Neural cell (in vitro differentiated cells): ENCODE data around the gene SAPCD1. TPM values are rescaled to one million over a fixed set of nuclear protein-coding genes. Genes with fewer than 3 reads are reported as not detected.

ENCODE experiments used
- H2AFZ ChIP-seq: fragments of 200-600, 300-800 bp; sonication (generic), shearing (Covaris generic); 2 replicates; pipeline ENCODE4 v1.6.0; 2014; ENCODE audit warnings: low read depth, mild to moderate bottlenecking, antibody characterized with exemption, low read length, moderate library complexity
- H3F3A ChIP-seq: fragments of 200-600 bp; shearing (Covaris generic); 2 replicates; pipeline ENCODE4 v1.6.1; 2016; ENCODE audit warnings: mild to moderate bottlenecking, moderate library complexity, mixed read lengths, antibody characterized with exemption, low read length; ENCODE audit not compliant: insufficient read depth, poor library complexity, severe bottlenecking
- H3K27ac ChIP-seq: fragments of 200-600, 300-800 bp; sonication (generic), shearing (Covaris generic); 2 replicates; pipeline ENCODE4 v1.5.1; 2014; ENCODE audit warnings: mild to moderate bottlenecking, low read length, moderate library complexity
- H3K27me3 ChIP-seq: fragments of 300-800, 200-600 bp; sonication (generic), shearing (Covaris generic); 2 replicates; pipeline ENCODE4 v1.6.0; 2014; ENCODE audit warnings: mild to moderate bottlenecking, low read depth, low read length, moderate library complexity; ENCODE audit not compliant: insufficient read depth
- H3K36me3 ChIP-seq: fragments of 300-800, 200-600 bp; sonication (generic), shearing (Covaris generic); 2 replicates; pipeline ENCODE4 v1.5.1; 2014; ENCODE audit warnings: mild to moderate bottlenecking, antibody characterized with exemption, low read length, moderate library complexity; ENCODE audit not compliant: insufficient read depth
- H3K4me2 ChIP-seq: fragments of 300-800, 200-600 bp; sonication (generic), shearing (Covaris generic); 2 replicates; pipeline ENCODE4 v1.6.0; 2014; ENCODE audit warnings: mild to moderate bottlenecking, low read length
- H3K4me3 ChIP-seq: fragments of 300-800, 200-600 bp; sonication (generic), shearing (Covaris generic); 2 replicates; pipeline ENCODE4 v1.5.1; 2014; ENCODE audit warnings: mild to moderate bottlenecking, low read length, moderate library complexity
- H3K79me2 ChIP-seq: fragments of 200-600 bp; shearing (Covaris generic); replicated peaks from 2 replicates; pipeline ENCODE4 v1.6.0; 2014; ENCODE audit warnings: mild to moderate bottlenecking, low read length, moderate library complexity; ENCODE audit not compliant: insufficient read depth
- H3K9ac ChIP-seq: fragments of 300-800, 200-600 bp; sonication (generic), shearing (Covaris generic); 2 replicates; pipeline ENCODE4 v1.6.1; 2016; ENCODE audit warnings: mild to moderate bottlenecking, low read length, mixed read lengths
- H3K9me2 ChIP-seq: fragments of 200-600 bp; shearing (Covaris generic); 2 replicates; pipeline ENCODE4 v1.6.1; 2016; ENCODE audit warnings: mild to moderate bottlenecking, low read length, mixed read lengths; ENCODE audit not compliant: insufficient read depth
- H3K9me3 ChIP-seq: fragments of 200-600, 300-800 bp; sonication (generic), shearing (Covaris generic); 2 replicates; pipeline ENCODE4 v1.6.1; 2016; ENCODE audit warnings: mild to moderate bottlenecking, mixed run types, low read length, moderate library complexity, mixed read lengths
- H4K20me1 ChIP-seq: fragments of 200-600 bp; shearing (Covaris generic); 2 replicates; pipeline ENCODE4 v1.6.1; 2016; ENCODE audit warnings: mild to moderate bottlenecking, mixed run types; ENCODE audit not compliant: insufficient read depth
- CTCF ChIP-seq: fragments of 450-650 bp; IDR thresholded peaks from 2 replicates; pipeline ENCODE4 v1.5.1; 2014; ENCODE audit warnings: antibody characterized with exemption, mild to moderate bottlenecking, moderate library complexity; ENCODE audit not compliant: poor library complexity, severe bottlenecking
- EP300 ChIP-seq: fragments of 450-650 bp; conservative IDR thresholded peaks from 2 replicates; pipeline ENCODE4 v1.6.1; 2014; ENCODE audit warnings: antibody characterized with exemption, mild to moderate bottlenecking, moderate library complexity; ENCODE audit not compliant: poor library complexity, severe bottlenecking
- EZH2 ChIP-seq: fragments of 200-600, 300-800 bp; shearing (Covaris generic), sonication (generic); IDR thresholded peaks from 2 replicates; pipeline ENCODE4 v1.6.1; 2014; ENCODE audit warnings: antibody characterized with exemption, low read length, borderline replicate concordance, mild to moderate bottlenecking; ENCODE audit not compliant: insufficient read depth, poor library complexity, severe bottlenecking
- MXI1 ChIP-seq: fragments of 450-650 bp; conservative IDR thresholded peaks from 2 replicates; pipeline ENCODE4 v1.6.1; 2014; ENCODE audit warnings: antibody characterized with exemption, mild to moderate bottlenecking; ENCODE audit not compliant: poor library complexity, severe bottlenecking
- POLR2AphosphoS5 ChIP-seq: IDR thresholded peaks from 2 replicates; pipeline ENCODE4 v1.6.1; 2012
- RAD21 ChIP-seq: fragments of 450-650 bp; conservative IDR thresholded peaks from 2 replicates; pipeline ENCODE4 v1.6.1; 2014; ENCODE audit warnings: antibody characterized with exemption, mild to moderate bottlenecking, moderate library complexity
- REST ChIP-seq: IDR thresholded peaks from 2 replicates; pipeline ENCODE4 v1.6.1; 2012; ENCODE audit warnings: borderline replicate concordance
- SMC3 ChIP-seq: fragments of 450-650 bp; conservative IDR thresholded peaks from 2 replicates; pipeline ENCODE4 v1.6.1; 2014; ENCODE audit warnings: antibody characterized with exemption, mild to moderate bottlenecking, moderate library complexity; ENCODE audit not compliant: poor library complexity
- TAF1 ChIP-seq: IDR thresholded peaks from 2 replicates; pipeline ENCODE4 v1.6.1; 2012; ENCODE audit warnings: low read depth
- polyA plus RNA-seq: library from polyadenylated mRNA; depleted of rRNA; stranded (reverse); fragments of >200 nt; gene quantifications from 2 replicates; pipeline ENCODE4 v1.2.3, GENCODE V29; 2014

Gene SAPCD1
- polyA plus RNA-seq, 1 donor from 2014 or later = not detected

DNA sequence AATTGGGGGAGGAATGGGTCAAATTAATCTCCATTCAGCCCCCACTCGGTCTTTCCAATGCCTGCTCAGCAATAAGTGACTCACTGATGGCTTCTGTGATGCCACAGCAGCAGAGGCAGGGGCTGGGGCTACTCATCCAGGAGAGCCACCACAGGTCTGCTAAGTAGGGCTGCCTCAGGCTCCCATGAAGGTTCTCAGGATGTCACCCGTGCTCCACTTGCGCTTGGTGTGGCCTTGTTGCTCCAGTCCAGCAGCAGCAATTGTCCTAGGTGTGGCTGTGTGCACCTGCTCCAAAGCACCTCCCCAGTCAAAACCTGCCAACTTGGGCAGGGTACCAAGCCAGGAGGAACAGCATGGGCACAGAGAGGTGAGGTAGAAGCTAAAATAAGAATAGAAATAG, 40.3 kb upstream of the SAPCD1 start (continued):
- no peak for TF ChIP-seq EP300

DNA sequence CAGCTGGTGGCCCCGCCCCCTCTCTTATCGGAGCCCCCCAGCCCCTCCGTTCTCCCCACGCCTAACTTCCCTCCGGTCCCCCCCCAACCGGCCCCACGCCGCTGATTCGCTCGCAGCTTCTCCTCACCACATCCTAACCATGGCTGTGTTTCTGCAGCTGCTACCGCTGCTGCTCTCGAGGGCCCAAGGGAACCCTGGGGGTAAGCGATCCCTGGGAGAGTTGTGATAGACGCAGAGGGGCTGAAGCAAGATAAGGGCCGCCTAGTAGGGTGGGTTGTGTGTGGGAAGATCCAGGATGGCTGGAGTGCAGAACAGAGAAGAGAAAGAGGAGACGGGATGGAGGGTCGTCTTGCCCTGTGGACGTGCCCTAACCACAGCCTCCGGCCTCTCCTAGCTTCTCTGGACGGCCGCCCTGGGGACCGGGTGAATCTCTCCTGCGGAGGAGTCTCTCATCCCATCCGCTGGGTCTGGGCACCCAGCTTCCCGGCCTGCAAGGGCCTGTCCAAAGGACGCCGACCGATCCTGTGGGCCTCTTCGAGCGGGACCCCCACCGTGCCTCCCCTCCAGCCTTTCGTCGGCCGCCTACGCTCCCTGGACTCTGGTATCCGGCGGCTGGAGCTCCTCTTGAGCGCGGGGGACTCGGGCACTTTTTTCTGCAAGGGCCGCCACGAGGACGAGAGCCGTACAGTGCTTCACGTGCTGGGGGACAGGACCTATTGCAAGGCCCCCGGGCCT, 39.0 kb upstream of the SAPCD1 start, which contains the start of gene MPIG6B:
Gene MPIG6B, plus strand, starts transcription at position 129 of the 735 bp plus-strand sequence. Its CDS starts 11 bp downstream, at position 140.
- H3K79me2 ChIP-seq = no peaks in the 10 kb centered on the region
- H4K20me1 ChIP-seq = no peaks in the 10 kb centered on the region
- no peak within 1 kb of the TSS for H3K4me3 ChIP-seq
- no peak within 1 kb of the TSS for H3K9ac ChIP-seq
- no peak within 1 kb of the TSS for H3K27ac ChIP-seq
- no peaks in the 10 kb centered on the region for H3K27me3 ChIP-seq
- no peaks in the 10 kb centered on the region for H3F3A ChIP-seq
- no peak within 1 kb of the TSS for H3K4me2 ChIP-seq
- H3K9me3 ChIP-seq = no peaks in the 10 kb centered on the region
- TF ChIP-seq REST = no peak
- TF ChIP-seq CTCF = no peak
- TF ChIP-seq EZH2 = no peak
- TF ChIP-seq MXI1 = no peak
- TF ChIP-seq RAD21 = no peak
- TF ChIP-seq EP300 = no peak
- no peak for TF ChIP-seq SMC3
- TF ChIP-seq TAF1 = no peak
- TF ChIP-seq POLR2AphosphoS5 = no peak
- no peaks in the 10 kb centered on the region for H3K36me3 ChIP-seq
- H2AFZ ChIP-seq = no peak within 1 kb of the TSS
- no peaks in the 10 kb centered on the region for H3K9me2 ChIP-seq

DNA sequence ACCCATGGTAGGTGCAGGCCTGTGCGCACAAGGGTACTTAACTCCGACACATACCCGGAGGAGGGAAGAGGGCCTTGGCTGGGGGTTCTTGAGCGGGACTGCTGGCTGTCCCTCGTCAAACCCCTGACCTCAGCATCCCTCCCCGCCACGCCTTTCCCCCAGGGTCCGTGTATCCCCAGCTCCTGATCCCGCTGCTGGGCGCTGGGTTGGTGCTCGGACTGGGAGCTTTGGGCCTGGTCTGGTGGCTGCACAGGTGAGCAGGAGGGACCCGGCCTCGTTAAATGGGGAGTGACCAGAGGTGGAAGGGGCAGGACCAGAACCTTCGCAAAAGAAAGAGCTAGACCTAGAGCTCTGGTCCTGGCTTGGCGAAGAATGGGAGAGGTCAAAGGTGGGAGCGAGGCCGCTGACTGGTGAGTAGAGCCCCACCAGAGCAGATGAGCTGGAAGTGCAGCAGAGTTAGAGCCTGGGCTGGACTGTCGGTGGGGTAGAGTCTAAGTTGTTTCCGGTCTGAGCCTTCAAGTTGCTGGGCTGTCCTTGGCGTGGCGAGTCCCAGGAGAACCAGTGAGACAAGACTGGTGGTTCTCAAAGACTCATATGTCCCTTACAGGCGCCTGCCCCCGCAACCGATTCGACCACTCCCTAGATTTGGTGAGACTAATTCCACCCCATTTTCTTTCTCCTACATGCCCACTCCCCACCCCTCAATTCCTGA, 38.3 kb upstream of the SAPCD1 start:
- H3K9me3 ChIP-seq = no peaks in the 10 kb centered on the region
- H3K9ac ChIP-seq = no peak overlapping the region
- TF ChIP-seq SMC3 = no peak
- no peak for TF ChIP-seq POLR2AphosphoS5
- no peak for TF ChIP-seq EP300
- TF ChIP-seq EZH2 = no peak
- no peak for TF ChIP-seq TAF1
- TF ChIP-seq MXI1 = no peak
- TF ChIP-seq CTCF = no peak
- TF ChIP-seq RAD21 = no peak
- TF ChIP-seq REST = no peak
- no peaks in the 10 kb centered on the region for H4K20me1 ChIP-seq
- H3K9me2 ChIP-seq = no peaks in the 10 kb centered on the region
- peaks cover 6% of the 10 kb centered on the region for H3K79me2 ChIP-seq
- H3K36me3 ChIP-seq = no peaks in the 10 kb centered on the region
- no peak overlapping the region for H2AFZ ChIP-seq
- no peak overlapping the region for H3K4me3 ChIP-seq
- H3K27ac ChIP-seq = no peak overlapping the region
- H3F3A ChIP-seq = no peaks in the 10 kb centered on the region
- no peaks in the 10 kb centered on the region for H3K27me3 ChIP-seq
- H3K4me2 ChIP-seq = no peak overlapping the region
